Iris pigment epithelial cell (primary cell): ENCODE data around the gene RFNG.

ENCODE experiments used
- DNase-seq: peaks from one replicate; pipeline ENCODE4 v3.0.0-alpha.2; 2011; ENCODE audit warnings: low read depth

RFNG gene

DNA sequence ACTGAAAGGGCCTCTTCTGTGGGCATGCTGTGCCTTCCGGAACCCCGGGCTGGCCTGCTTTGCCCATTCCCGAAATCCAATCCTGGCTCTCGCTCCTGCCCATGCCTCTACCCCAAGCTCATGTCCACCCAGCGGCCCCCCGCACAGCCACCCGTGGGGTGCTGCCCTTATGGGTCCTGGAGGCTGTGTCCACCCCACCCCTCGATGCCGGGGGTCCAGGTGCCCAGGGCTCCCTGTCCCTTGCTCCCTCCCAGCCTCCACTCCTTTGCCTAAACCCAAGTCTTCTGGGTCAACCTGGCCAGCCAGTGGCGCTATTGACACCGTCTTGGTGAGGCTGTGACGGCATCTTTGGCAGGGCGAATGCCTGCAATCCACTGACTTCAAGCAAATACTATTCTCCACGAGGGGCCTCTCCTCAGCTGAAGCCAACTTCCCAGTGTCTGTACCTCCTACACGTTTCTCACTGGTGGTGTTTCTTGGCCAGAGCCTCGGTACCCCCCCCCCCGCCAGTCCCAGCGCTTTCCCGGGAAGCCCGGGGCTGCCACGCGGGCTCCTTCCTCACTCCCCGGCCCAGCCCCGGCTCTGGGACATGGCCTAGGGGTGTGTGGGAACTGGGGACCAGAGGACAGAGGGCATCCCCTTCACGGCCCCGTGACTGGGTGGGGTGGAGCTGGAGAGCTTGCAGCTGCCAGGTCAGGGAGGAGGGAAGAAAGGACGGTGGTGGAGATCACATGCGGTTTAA, 26.2 kb upstream of the RFNG start:
- DNase-seq = no peak

DNA sequence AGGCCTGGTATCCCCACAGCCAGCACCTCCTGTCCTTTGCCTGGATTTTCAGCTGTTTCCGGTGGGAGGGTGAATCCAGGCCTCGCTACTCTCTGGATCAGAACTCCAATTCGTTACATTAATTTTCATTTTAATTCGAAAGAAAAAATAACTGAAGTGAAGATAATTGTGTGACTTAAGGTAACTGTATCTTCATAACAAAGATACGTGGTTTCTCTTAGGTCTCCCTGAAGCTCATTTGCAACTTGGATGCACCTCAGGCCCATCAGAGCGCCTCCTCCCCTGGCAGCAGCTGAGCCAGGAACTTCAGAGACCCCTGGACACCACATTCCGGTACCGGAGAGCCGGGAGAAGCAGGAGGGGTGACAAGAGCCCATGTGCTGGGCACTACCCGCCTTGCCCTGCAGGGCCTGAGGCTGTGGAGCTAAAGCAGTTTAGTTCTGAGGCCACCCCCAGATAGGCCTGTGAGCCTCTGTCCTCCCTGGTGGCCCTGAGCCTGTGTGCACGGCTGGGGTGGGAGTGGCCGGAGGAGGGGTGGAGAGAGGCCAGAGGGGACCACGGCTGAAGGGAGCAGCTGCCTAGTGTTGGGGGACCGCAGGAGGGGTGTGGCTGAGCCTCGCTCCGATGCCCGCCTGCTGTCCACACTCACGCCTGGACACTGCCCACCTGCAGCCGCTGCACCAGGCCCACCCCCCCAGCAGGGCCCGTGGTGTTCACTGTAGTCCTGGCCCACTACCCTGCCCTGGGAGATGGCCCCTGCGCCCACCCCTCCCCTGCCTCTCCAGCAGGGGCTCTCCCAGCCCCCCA, 25.4 kb upstream of the RFNG start:
- DNase-seq = no peak

DNA sequence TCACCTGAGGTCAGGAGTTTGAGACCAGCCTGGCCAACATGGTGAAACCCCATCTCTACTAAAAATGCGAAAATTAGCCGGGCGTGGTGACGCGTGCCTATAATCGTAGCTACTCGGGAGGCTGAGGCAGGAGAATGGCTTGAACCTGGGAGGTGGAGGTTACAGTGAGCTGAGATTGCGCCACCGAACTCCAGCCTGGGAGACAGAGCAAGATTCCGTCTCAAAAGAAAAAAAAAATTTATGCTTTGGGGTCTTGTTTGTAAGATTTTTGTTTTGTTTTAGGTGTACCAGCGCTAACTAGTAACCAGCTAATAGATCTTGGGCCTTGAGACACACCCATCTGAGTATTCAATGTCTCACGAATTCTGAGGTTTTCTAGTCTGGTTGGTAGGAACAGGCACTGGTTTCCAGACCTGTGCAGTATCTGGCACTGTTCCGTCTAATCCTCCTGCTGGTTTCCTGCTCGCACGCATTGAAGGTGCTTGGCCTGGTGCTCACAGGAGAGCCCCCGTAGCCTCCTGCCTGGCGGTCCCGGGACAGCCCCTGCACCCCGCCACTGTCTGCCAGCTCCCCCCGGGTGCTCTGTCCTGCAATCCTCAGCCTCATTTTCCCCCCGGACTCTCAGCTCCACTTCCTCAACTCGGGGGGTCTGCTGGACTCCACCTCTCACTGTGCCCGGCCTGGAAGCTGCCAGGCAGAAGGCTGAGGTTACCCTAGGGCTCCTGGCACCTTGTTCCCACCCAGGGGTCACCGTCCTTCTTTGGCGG, 24.6 kb upstream of the RFNG start:
- DNase-seq = no peak

DNA sequence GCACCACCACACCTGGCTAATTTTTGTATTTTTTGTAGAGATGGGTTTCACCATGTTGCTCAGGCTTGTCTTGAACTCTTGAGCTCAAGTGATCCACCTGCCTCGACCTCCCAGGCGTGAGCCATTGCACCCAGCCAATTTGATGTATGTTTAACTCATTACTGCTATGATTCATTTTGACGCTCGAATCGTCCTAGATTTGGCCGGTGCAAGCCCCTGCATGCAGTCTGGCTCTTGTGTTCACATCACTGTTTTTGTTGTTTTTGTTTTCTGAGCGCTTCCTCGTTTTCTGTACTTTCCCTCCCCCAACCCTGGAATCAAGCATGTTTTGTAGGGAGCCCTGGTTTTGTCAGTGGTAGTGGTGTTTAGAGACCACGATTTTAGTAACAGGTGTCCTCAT, 21.8 kb upstream of the RFNG start:
- no peak for DNase-seq

DNA sequence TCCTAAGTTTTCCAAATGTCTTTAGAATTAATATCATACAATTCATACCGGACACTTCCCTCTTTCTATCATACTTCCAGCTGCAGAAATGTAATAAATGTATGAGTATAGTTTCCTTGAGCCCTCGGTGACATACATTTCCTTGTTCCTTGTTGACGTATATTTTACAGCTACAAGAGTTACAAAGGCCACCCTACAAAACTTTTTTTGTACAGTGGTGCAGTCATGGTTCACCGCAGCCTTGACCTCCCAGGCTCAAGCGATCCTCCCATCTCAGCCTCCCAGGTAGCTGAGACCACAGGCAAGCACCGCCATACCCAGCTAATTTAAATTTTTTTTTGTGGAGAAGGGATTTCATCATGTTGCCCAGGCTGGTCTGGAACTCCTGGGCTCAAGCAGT, 21.2 kb upstream of the RFNG start:
- no peak for DNase-seq

DNA sequence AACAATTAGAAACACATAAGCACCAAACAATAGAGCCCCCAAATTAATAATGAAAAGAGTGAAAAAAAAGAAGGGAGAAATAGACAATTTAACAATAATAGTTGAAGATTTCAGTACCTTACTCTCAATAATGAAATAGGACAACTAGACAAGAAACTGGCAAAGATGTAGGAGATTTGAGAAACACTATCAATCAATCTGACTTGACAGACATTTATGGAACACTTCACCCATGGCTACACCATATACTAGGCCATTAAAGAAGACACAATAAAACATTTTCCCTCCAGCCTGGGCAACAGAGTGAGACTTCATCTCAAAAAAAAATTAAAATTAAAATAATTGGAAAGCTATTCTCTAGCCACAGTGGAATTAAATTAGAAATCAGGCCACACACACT, 19.0 kb upstream of the RFNG start:
- DNase-seq = no peak

DNA sequence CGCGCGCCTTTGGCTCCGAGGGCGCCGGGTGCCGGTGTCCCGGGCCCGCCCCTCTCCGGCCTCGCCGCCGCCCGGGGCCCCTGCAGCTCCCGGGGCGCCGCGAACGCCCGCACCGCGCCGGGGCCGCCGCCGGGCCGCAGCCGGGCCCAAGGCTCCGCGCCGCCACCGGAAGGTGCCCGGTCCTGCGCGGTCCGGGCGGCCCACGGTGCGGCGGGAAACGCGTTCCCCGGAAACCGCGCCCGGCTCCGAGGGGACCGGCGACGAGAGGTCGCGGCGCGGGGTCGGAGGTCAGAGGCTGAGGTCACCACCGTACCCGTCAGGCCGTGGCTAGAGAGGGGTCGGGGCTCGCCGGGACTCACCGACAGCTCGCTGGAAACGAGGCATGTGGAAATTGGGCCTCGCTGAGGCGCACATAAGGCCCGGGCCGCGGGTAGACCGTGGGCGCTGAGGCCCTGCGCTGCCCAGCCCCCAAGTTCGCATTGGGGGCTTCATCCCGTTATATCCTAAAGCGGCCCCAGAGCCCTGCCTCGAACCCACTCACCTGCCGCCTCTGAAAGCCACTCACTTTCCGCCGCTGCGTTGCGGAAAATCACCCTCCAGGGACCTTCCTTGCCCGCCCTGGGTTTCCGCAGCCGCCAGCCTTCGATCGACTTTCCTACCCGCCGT, 14.2 kb upstream of the RFNG start, which contains the start of gene DUS1L:
Gene DUS1L, minus strand, starts transcription at position 167 of the 666 bp plus-strand sequence. CDS start 745 bp downstream, outside the sequence.
- DNase-seq = peak; percentile 46

DNA sequence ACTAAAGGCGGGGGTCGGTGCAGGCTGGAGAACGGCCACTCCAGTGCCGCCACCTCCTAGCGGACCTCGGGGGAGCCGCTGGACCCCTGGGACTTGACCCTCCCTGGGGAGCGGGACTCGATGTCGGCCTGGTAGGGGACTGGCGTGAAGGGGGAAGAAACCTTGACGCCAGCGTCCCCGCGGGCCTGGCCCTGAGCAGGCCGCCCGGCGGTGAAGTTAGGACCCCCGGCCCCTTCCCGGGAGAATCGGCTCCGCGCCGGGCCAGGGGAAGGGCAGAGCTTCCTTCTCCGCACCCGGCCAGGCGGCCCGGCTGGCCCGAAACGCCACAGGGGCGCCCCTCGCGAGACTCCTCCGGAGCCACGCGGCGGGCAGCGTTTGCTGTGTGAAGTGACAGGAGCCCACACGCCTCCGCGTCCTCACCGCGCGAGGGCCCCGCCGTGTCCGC, 13.6 kb upstream of the RFNG start:
- peak; percentile 50 for DNase-seq

DNA sequence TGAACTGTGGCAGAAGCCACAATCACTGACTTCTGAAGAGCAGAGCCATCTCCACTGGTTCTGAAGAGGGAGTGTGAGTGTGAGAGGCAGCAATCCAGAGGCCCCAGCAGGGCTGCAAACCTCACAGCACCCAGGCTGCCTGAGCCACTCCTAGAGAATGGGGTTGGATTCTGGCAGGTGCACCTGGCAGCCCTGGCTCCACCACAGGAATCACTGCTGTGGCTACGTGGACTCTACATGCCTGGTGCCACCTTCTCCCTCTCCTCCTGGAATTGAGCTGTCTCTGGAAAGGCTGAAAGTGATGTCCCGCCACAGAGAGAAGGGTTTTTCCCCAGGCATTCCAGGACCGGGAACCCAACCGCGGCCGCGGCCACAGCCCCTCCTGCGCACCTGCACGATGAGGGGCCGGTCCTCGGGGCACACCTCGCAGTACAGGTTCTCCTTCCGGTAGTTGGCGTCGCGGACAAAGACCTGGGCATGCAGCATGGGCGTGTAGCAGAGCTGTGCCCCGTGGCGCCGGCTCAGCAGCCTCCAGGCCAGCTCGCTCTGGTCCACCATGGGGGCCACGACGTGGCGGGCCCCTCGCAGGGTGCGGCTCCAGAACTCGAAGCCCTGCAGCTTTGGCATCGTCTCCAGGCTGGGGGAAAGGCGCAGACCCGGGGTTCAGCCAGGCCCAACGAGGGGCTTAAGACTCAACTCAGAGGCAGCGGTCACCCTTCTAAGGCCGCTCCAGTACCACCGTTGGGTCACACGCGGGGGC, 13.0 kb upstream of the RFNG start:
- DNase-seq = no peak

DNA sequence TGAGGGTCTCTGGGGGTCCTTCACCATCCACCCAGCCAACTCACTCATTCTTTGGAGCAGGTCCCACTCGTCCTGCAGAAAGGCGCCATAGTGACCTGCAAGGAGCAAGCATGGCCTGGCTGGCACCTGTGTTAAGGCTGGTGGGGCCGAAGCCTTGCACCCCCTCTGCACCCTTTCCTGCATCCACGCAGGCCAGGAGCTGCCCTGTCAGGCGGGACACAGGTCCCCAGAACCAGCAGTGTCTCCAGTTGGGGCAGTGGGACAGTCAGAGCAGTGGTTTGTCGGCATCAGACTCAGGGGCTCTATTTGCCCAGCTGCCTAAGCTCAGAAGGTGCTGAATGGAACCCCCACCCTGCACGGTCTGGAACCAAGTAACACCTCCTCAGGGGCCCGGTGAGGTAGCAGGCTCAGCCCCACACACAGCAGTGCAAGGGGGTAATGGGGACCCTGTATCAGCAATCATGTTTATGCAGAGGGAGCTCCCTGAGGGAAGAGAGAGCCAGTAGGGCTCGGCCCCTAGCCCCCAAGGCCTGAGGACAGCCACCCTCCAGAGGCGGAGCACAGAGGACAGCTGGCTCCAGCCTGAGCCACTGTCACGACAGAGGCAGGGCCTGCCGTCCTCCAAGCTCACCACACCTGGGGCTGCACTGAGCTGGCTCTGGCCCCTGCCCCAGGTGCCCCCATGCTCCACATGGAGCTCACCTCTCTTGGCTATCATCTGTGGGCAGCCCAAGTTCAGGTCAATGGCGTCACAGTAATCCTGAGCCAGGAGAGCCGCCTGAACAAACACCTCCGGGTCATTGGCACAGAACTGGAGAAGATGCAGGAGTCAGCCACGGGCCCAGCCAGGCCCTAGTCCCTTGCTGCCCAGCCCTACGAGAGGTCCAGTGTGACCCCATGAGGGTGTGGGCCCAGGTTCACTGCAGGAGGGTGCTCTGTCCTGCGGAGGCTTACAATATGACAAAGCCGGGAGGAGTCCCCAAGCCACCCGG, 12.1 kb upstream of the RFNG start:
- DNase-seq = no peak

DNA sequence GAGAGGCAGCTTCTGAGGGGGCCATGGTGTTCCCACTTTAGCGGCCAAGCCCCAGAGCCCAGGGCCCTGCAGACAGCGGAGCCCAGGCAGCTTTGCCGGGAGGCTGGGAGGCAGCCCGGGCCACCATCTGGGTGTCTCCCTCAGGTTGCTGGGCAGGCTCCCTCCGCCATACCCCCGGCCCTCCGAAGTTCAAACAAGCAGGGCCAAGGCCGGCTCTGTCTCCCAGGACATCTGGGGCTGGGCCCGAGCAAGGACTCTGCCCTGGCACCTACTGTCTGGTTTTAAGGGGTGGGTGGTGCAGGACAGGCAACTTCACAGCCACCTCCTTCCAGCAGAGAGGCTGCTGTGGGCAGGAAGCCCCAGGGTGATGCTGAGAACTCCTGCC, 11.4 kb upstream of the RFNG start:
- DNase-seq = no peak

DNA sequence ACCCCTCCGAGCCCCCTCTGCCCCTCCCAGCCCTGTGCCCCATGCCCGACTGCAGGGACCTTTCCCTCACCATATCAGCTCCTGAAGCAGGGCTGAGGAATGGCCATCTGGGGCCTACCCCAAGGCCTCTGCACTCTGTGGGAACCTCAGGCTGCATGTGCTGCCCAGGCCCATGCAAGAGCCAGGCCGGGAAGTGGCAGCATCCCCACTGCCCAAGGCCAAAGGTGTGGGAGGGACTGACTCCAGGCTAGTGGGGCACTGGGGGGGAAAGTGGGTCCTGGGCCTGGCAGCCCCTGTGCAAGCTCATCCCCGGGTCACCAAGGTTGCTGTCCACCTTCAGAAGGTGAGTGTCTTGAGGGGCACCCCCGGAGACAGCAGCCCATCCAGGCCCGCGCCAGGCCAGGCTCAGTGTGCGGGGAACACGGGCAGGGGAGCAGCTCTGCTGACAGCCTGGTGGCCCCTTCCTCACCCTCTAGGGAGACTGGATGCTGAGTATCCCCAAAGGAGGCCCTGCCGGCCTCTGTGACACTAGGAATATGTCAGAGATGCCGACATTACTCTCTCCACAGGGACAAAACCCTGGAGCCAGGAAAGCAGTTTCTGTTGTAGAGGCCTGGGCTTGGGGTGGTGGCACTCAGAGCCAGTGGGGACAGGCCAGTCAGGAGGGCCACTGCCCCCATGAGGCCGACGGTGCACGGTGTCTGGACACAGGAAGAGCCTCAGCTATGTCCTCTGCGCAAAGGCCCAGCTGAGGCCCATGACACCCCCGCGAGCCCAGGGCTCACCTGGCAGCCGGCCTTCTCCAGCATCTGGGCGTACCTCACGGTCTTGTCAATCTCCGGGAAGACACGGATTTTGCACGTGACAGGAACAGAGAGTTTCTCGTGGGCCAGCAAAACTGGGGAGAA, 10.7 kb upstream of the RFNG start:
- no peak for DNase-seq

DNA sequence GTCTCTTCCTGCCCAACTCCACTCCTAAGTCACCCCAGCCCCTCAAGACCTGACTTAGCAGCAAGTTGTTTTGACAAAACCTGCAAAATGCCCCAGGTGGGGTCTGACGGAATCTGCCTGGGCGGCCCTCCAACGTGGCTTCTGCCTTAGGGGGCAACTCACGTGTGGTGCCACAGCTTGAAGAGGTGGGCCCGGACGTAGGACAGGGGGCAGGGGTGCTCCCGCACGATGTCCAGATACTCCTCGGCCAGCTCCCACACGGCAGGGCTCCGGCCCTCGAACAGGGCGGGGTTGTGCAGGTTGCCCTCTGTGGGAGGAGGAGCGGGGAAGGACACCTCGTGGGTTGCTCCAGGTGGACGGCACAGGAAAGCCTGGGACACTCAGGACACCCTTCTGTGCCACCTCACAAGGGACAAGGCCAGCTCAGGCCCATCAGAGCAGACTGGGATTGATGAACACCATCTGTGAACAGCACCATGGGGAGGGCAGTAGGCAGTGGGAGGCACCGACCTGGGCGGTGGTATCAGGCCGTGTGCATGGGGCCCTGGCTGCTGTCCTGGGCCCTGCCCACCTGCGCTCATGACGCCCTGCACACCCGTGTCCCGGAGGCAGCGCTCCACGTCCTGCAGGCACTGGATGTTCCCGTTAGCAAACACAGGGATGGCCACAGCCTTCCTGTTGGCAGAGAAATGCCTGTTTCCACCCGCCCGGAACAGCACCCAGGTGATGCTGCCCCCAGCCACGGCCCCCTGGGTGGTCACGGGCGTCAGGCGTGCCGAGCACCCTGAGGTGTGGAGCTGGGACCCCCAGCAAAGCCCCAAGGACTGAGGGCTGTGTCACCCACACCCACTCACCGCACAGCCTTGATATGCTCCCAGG, 9.7 kb upstream of the RFNG start:
- no peak for DNase-seq

DNA sequence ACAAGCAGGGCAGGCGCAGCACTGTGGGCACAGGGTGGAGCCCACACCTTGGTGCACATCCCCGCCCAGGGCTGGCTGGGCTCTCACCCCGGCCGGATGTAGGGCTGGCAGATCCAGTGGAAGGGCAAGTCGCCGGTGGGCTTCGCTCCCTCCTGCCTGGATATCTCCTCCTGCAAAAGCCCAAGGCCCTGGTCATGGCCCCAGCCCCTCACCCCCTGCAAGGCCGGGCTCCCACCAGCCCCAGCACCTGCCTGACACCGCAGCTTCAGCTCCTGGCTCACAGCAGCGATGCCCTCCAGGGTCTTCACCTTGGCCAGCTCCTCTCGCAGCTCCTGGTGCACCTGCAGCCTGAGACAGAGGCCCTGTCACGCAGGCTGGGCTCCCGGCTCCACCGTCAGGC, 9.0 kb upstream of the RFNG start:
- no peak for DNase-seq

DNA sequence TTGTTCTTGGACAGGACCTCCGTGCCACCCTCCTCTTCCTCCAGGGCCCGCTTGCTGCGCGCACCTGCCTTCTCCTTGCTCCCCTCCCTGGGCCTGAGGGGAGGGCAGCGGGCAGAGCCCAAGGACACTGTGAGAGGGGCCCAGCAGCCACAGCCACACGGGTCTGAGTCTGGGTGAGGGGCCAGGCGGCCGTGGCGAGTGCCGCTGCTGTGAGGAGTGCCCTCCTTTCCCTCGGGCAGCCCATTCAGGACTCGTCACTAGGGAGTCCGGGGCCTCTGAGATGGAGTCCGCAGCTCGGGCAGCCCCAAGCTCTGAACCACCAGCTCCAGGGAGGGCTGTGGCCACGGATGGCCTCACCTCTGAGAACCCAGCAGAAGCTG, 8.4 kb upstream of the RFNG start:
- DNase-seq = no peak

DNA sequence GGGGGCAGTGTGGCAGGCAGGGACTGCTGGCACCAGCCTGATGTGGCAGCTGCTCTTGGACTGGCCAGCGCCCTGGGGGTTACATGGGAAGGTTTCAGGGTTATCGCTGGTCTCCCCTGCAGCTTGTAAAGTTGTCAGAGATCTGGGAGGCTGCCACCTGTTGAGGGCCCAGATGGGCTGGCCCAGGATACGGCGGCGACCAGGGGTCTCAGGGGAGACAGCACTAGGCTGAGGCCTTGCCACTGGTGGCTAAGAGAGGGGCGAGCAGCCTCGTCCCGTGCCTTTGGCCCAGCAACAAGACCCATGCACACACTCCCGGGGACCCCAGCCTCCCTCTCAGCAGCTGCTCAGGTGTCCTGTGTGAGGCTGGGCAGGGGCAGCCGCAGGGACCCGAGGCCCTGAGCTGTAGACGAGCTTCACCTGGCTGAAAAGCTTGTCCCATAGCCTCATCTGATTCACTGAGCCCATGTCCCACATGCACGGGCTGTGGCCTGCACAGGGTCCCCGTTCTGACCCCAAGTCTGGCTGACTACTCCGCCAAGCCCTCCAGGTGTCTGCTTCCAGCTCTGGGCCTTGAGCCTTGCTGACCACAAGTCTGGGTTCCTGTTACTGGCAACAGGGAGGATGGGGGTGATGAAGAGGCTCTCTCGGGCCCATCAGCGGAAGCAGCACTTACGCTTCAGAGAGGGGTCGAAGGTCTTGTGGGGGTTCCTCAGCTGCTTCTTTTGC, 7.8 kb upstream of the RFNG start:
- DNase-seq = no peak

DNA sequence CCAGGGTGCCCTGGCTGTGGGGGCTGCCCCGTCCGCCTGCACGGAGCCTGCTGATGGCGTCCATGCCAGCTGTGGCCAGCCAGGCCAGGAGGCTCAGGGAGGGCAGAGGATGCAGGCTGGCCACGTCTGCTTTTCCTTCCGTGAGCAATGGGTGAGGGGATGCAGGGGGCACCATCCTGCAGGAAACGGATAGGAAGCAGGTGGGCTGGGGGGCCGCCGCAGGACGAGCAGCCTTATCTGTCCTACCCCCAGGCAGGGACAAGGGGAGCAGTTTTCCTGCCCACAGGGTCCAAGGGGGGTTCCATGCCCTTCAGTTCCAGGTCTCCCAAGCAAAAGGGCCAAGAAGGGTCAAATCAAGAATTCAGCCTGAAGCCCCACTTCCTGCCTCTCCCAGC, 7.2 kb upstream of the RFNG start:
- no peak for DNase-seq
